WTC11 (cell line): ENCODE measurements around the gene SPACDR. TPM values are rescaled to one million over a fixed set of nuclear protein-coding genes. Genes with fewer than 3 reads are reported as not detected.

Source experiments
- ATAC-seq: fragments of 200-7000 bp; cut with Tn5 transposase; 2 replicates; pipeline ENCODE4 v1.10.0; 2021; ENCODE audit warnings: mild to moderate bottlenecking, moderate library complexity
- CTCF ChIA-PET: fragments of 300-600 bp; sonication (Branson Sonifier 250); formaldehyde crosslinking; loops from one replicate; lab custom pipeline; 2021; ENCODE audit warnings: antibody characterized with exemption; lab: Charles Lee
- POLR2A ChIA-PET: fragments of 350-600 bp; sonication (Branson Sonifier 250); formaldehyde crosslinking; loops from one replicate; lab custom pipeline; 2021; ENCODE audit warnings: antibody characterized with exemption; lab: Charles Lee
- DNase-seq: peaks from one replicate; pipeline ENCODE4 v3.0.0; 2021; ENCODE audit warnings: low spot score
- H3K27ac Mint-ChIP-seq: 2 replicates; pipeline ENCODE4 v1.8.0; 2021; ENCODE audit warnings: mixed read lengths
- H3K27me3 Mint-ChIP-seq: 2 replicates; pipeline ENCODE4 v1.8.0; 2021; ENCODE audit warnings: low read depth, mild to moderate bottlenecking, moderate library complexity, mixed read lengths
- H3K36me3 Mint-ChIP-seq: 2 replicates; pipeline ENCODE4 v1.8.0; 2021; ENCODE audit warnings: mixed read lengths
- H3K4me1 Mint-ChIP-seq: 2 replicates; pipeline ENCODE4 v1.8.0; 2022; ENCODE audit warnings: mixed read lengths
- H3K4me3 Mint-ChIP-seq: 2 replicates; pipeline ENCODE4 v1.8.0; 2021; ENCODE audit warnings: mild to moderate bottlenecking, moderate library complexity, mixed read lengths
- H3K9me3 Mint-ChIP-seq: 2 replicates; pipeline ENCODE4 v1.8.0; 2021; ENCODE audit warnings: mixed read lengths
- AFF4 ChIP-seq: sonication (generic); formaldehyde crosslinking; IDR thresholded peaks from 2 replicates; pipeline ENCODE4 v1.8.1; 2023; ENCODE audit warnings: mild to moderate bottlenecking, missing genetic modification reagents, borderline replicate concordance
- CDX4 ChIP-seq: fragments of 250-450 bp; sonication (Bioruptor Pico); IDR thresholded peaks from 2 replicates; pipeline ENCODE4 v1.9.0; 2021; ENCODE audit warnings: moderate library complexity, mild to moderate bottlenecking, inconsistent platforms, borderline replicate concordance
- CREB1 ChIP-seq: sonication (generic); formaldehyde crosslinking; IDR thresholded peaks from 2 replicates; pipeline ENCODE4 v1.8.0; 2023; ENCODE audit warnings: mild to moderate bottlenecking, missing genetic modification reagents
- CREM ChIP-seq: sonication (generic); formaldehyde crosslinking; IDR thresholded peaks from 2 replicates; pipeline ENCODE4 v1.8.1; 2022; ENCODE audit warnings: mild to moderate bottlenecking, missing genetic modification reagents, moderate library complexity
- FOXK1 ChIP-seq: sonication (generic); formaldehyde crosslinking; IDR thresholded peaks from 2 replicates; pipeline ENCODE4 v1.8.0; 2022; ENCODE audit warnings: mild to moderate bottlenecking, moderate library complexity, missing genetic modification reagents
- FOXP4 ChIP-seq: sonication (generic); formaldehyde crosslinking; IDR thresholded peaks from 2 replicates; pipeline ENCODE4 v1.8.0; 2022; ENCODE audit warnings: mild to moderate bottlenecking, missing genetic modification reagents
- GTF2I ChIP-seq: fragments of 250-450 bp; sonication (Bioruptor Pico); conservative IDR thresholded peaks from 2 replicates; pipeline ENCODE4 v1.4.0; 2021; ENCODE audit warnings: mild to moderate bottlenecking
- IRF2 ChIP-seq: sonication (generic); formaldehyde crosslinking; IDR thresholded peaks from 2 replicates; pipeline ENCODE4 v1.8.0; 2022; ENCODE audit warnings: low read depth, missing genetic modification reagents, borderline replicate concordance
- MXD4 ChIP-seq: fragments of 250-450 bp; sonication (Bioruptor Pico); IDR thresholded peaks from 2 replicates; pipeline ENCODE4 v1.8.0; 2021; ENCODE audit warnings: mild to moderate bottlenecking, moderate library complexity, borderline replicate concordance
- MYBL2 ChIP-seq: sonication (generic); formaldehyde crosslinking; IDR thresholded peaks from 2 replicates; pipeline ENCODE4 v1.8.1; 2023; ENCODE audit warnings: mild to moderate bottlenecking, moderate library complexity, missing genetic modification reagents
- NFE2L1 ChIP-seq: sonication (generic); formaldehyde crosslinking; IDR thresholded peaks from 2 replicates; pipeline ENCODE4 v1.8.1; 2023; ENCODE audit warnings: missing genetic modification reagents
- NR3C1 ChIP-seq: sonication (generic); formaldehyde crosslinking; conservative IDR thresholded peaks from 2 replicates; pipeline ENCODE4 v1.8.1; 2023; ENCODE audit warnings: low read depth, mild to moderate bottlenecking, missing genetic modification reagents
- SOX15 ChIP-seq: fragments of 250-450 bp; sonication (Bioruptor Pico); IDR thresholded peaks from 2 replicates; pipeline ENCODE4 v1.9.0; 2021; ENCODE audit warnings: mild to moderate bottlenecking
- USF1 ChIP-seq: sonication (generic); formaldehyde crosslinking; IDR thresholded peaks from 2 replicates; pipeline ENCODE4 v1.8.0; 2022; ENCODE audit warnings: mild to moderate bottlenecking, missing genetic modification reagents
- ZMAT4 ChIP-seq: fragments of 250-450 bp; sonication (Bioruptor Pico); IDR thresholded peaks from 2 replicates; pipeline ENCODE4 v1.9.0; 2021; ENCODE audit warnings: mild to moderate bottlenecking
- ZNF138 ChIP-seq: sonication (generic); formaldehyde crosslinking; conservative IDR thresholded peaks from 2 replicates; pipeline ENCODE4 v1.8.1; 2022; ENCODE audit warnings: mild to moderate bottlenecking, moderate library complexity, missing genetic modification reagents
- ZNF281 ChIP-seq: sonication (generic); formaldehyde crosslinking; IDR thresholded peaks from 2 replicates; pipeline ENCODE4 v1.8.0; 2023; ENCODE audit warnings: mild to moderate bottlenecking, missing genetic modification reagents
- ZNF423 ChIP-seq: fragments of 250-450 bp; sonication (Bioruptor Pico); IDR thresholded peaks from 2 replicates; pipeline ENCODE4 v2.1.2; 2022; ENCODE audit warnings: mild to moderate bottlenecking, moderate library complexity
- ZNF425 ChIP-seq: fragments of 250-450 bp; sonication (Bioruptor Pico); conservative IDR thresholded peaks from 2 replicates; pipeline ENCODE4 v1.9.0; 2021; ENCODE audit warnings: mild to moderate bottlenecking
- total RNA-seq: library from RNA; stranded (reverse); gene quantifications from 3 replicates; pipeline ENCODE4 v1.2.3, GENCODE V29; 2021

The SPACDR gene
- total RNA-seq, 1 experiment from 2014 or later = 0.33 TPM

- TF ChIP-seq FOXP4 = no peak
- TF ChIP-seq CDX4 = no peak
- TF ChIP-seq SOX15 (CRISPR knock-in tag) = no peak
- no peak for TF ChIP-seq NFE2L1 (CRISPR knock-in tag)
- no peak for TF ChIP-seq CREB1 (CRISPR knock-in tag)
- TF ChIP-seq GTF2I = no peak
- TF ChIP-seq IRF2 (CRISPR knock-in tag) = no peak
- no peak for TF ChIP-seq MYBL2 (CRISPR knock-in tag)
- TF ChIP-seq, all 79 proteins: peak for 0
These were observed 49.3 kb upstream of the SPACDR start (continued) for GRCh38 chr7:100513212-100513810.

- ChIA-PET CTCF (no interaction called here), POLR2A (no interaction called here)
- H3K4me3 Mint-ChIP-seq = no peak overlapping the region
- DNase-seq = no peak
- no peak overlapping the region for H3K27ac Mint-ChIP-seq
- no peaks in the 10 kb centered on the region for H3K9me3 Mint-ChIP-seq
- no peaks in the 10 kb centered on the region for H3K36me3 Mint-ChIP-seq
- no peaks in the 10 kb centered on the region for H3K4me1 Mint-ChIP-seq
- H3K27me3 Mint-ChIP-seq = no peaks in the 10 kb centered on the region; the same call in 1 of the 2 replicates
- ATAC-seq = no peak
- TF ChIP-seq IRF2 (CRISPR knock-in tag) = no peak
- TF ChIP-seq USF1 (CRISPR knock-in tag) = no peak
- no peak for TF ChIP-seq AFF4 (CRISPR knock-in tag)
- no peak for TF ChIP-seq NFE2L1 (CRISPR knock-in tag)
- no peak for TF ChIP-seq ZNF425 (CRISPR knock-in tag)
- TF ChIP-seq ZNF138 = no peak
- no peak for TF ChIP-seq ZNF423 (CRISPR knock-in tag)
- TF ChIP-seq ZMAT4 (CRISPR knock-in tag) = no peak
- no peak for TF ChIP-seq FOXK1
- no peak for TF ChIP-seq FOXP4
- TF ChIP-seq CREM = no peak
- no peak for TF ChIP-seq MXD4
- no peak for TF ChIP-seq ZNF281
- no peak for TF ChIP-seq NR3C1 (CRISPR knock-in tag)
These were observed 46.6 kb upstream of the SPACDR start for GRCh38 chr7:100510437-100511239.
